GM23338 (cell line): ENCODE measurements around the gene STXBP5. TPM values are rescaled to one million over a fixed set of nuclear protein-coding genes. Genes with fewer than 3 reads are reported as not detected.

Experiments used
- ATAC-seq: fragments of 200-7000 bp; cut with Tn5 transposase; 3 replicates; pipeline ENCODE4 v1.9.1; 2020
- DNase-seq: peaks from one replicate; pipeline ENCODE4 v3.0.0-alpha.2; 2015; ENCODE audit warnings: low spot score
- H2AFZ ChIP-seq: fragments of 200-600 bp; sonication (generic); 2 replicates; pipeline ENCODE4 v1.8.0; 2016; ENCODE audit warnings: antibody characterized with exemption, mild to moderate bottlenecking, moderate library complexity
- H3F3A ChIP-seq: fragments of 200-600 bp; sonication (generic); replicated peaks from 2 replicates; pipeline ENCODE4 v1.8.0; 2017; ENCODE audit warnings: antibody characterized with exemption, mixed run types, low read depth
- H3K27ac ChIP-seq: fragments of 200-600 bp; sonication (generic); 2 replicates; pipeline ENCODE4 v1.6.1; 2016; ENCODE audit warnings: low read depth
- H3K27me3 ChIP-seq: fragments of 200-600 bp; sonication (generic); 2 replicates; pipeline ENCODE4 v1.8.0; 2016; ENCODE audit warnings: mild to moderate bottlenecking, mixed run types, moderate library complexity; ENCODE audit not compliant: insufficient read depth
- H3K36me3 ChIP-seq: fragments of 200-600 bp; sonication (generic); 2 replicates; pipeline ENCODE4 v1.8.0; 2016; ENCODE audit warnings: mild to moderate bottlenecking; ENCODE audit not compliant: insufficient read depth
- H3K4me1 ChIP-seq: fragments of 200-600 bp; sonication (generic); 2 replicates; pipeline ENCODE4 v1.8.0; 2016; ENCODE audit warnings: mild to moderate bottlenecking, moderate library complexity; ENCODE audit not compliant: insufficient read depth
- H3K4me2 ChIP-seq: fragments of 200-600 bp; sonication (generic); 2 replicates; pipeline ENCODE4 v1.7.1; 2017; ENCODE audit warnings: mixed run types
- H3K4me3 ChIP-seq: fragments of 200-600 bp; sonication (generic); 2 replicates; pipeline ENCODE4 v1.6.1; 2016; ENCODE audit warnings: mixed run types
- H3K79me2 ChIP-seq: fragments of 200-600 bp; sonication (generic); replicated peaks from 2 replicates; pipeline ENCODE4 v1.8.0; 2017; ENCODE audit warnings: mild to moderate bottlenecking; ENCODE audit not compliant: insufficient read depth
- H3K9me2 ChIP-seq: fragments of 200-600 bp; sonication (generic); 2 replicates; pipeline ENCODE4 v1.8.0; 2017; ENCODE audit not compliant: insufficient read depth
- H4K20me1 ChIP-seq: fragments of 200-600 bp; sonication (generic); replicated peaks from 2 replicates; pipeline ENCODE4 v1.8.0; 2017; ENCODE audit warnings: mild to moderate bottlenecking; ENCODE audit not compliant: insufficient read depth
- H3K27ac Mint-ChIP-seq: 2 replicates; pipeline ENCODE4 v1.8.0; 2020; ENCODE audit warnings: inconsistent platforms, mild to moderate bottlenecking, moderate library complexity, mixed read lengths
- H3K27me3 Mint-ChIP-seq: 3 replicates; pipeline ENCODE4 v1.8.0; 2022; ENCODE audit warnings: low read depth, mild to moderate bottlenecking, moderate library complexity, mixed read lengths, inconsistent platforms; ENCODE audit not compliant: insufficient read depth, poor library complexity
- H3K36me3 Mint-ChIP-seq: 3 replicates; pipeline ENCODE4 v1.8.0; 2021; ENCODE audit warnings: low read depth, mild to moderate bottlenecking, inconsistent platforms, moderate library complexity, mixed read lengths
- H3K4me1 Mint-ChIP-seq: 3 replicates; pipeline ENCODE4 v1.8.0; 2020; ENCODE audit warnings: mild to moderate bottlenecking, inconsistent platforms, mixed read lengths
- H3K4me3 Mint-ChIP-seq: 3 replicates; pipeline ENCODE4 v1.8.0; 2021; ENCODE audit warnings: moderate library complexity, mild to moderate bottlenecking, inconsistent platforms, mixed read lengths
- H3K9me3 Mint-ChIP-seq: 3 replicates; pipeline ENCODE4 v1.8.0; 2020; ENCODE audit warnings: moderate library complexity, mild to moderate bottlenecking, inconsistent platforms, mixed read lengths
- CREB1 ChIP-seq: fragments of 250-450 bp; sonication (Bioruptor Pico); IDR thresholded peaks from 2 replicates; pipeline ENCODE4 v1.5.0; 2020; ENCODE audit warnings: low read depth, mild to moderate bottlenecking, moderate library complexity
- EZH2 ChIP-seq: fragments of 200-600 bp; sonication (generic); IDR thresholded peaks from one replicate; pipeline ENCODE4 v1.8.0; 2017; ENCODE audit warnings: antibody characterized with exemption, mild to moderate bottlenecking, low read depth; ENCODE audit not compliant: unreplicated experiment
- EZH2phosphoT487 ChIP-seq: fragments of 200-600 bp; sonication (generic); IDR thresholded peaks from one replicate; pipeline ENCODE4 v1.8.1; 2018; ENCODE audit warnings: antibody characterized with exemption; ENCODE audit not compliant: unreplicated experiment
- NANOG ChIP-seq: IDR thresholded peaks from 2 replicates; pipeline ENCODE4 v1.6.1; 2016; ENCODE audit warnings: antibody characterized with exemption, borderline replicate concordance
- POLR2AphosphoS5 ChIP-seq: IDR thresholded peaks from 2 replicates; pipeline ENCODE4 v1.6.1; 2016; ENCODE audit warnings: antibody characterized with exemption, low read depth
- STAT1 ChIP-seq: IDR thresholded peaks from one replicate; pipeline ENCODE4 v1.6.1; 2016; ENCODE audit warnings: antibody characterized with exemption; ENCODE audit not compliant: unreplicated experiment
- ZNF114 ChIP-seq: fragments of 250-450 bp; sonication (Bioruptor Pico); IDR thresholded peaks from 2 replicates; pipeline ENCODE4 v1.5.0; 2020; ENCODE audit warnings: mild to moderate bottlenecking, moderate library complexity
- ZNF331 ChIP-seq: fragments of 250-450 bp; sonication (Bioruptor Pico); IDR thresholded peaks from 2 replicates; pipeline ENCODE4 v1.5.0; 2020; ENCODE audit warnings: low read depth, mild to moderate bottlenecking, moderate library complexity
- polyA plus RNA-seq: library from polyadenylated mRNA; unstranded; fragments of >200 nt; fragmentation: Nextera tagmentation; extraction: Ambion mirVana; gene quantifications from 2 replicates; pipeline ENCODE4 v1.2.1, GENCODE V29; 2016
- total RNA-seq: library from RNA; depleted of rRNA; stranded (reverse); fragments of >200 nt; shearing (Covaris generic); gene quantifications from 2 replicates; pipeline ENCODE4 v1.2.3, GENCODE V29; 2014
- TF ChIP-seq, protein P1 (sequence below): IDR thresholded peaks from one replicate; pipeline ENCODE4 v1.6.1; 2018; ENCODE audit warnings: antibody characterized with exemption; ENCODE audit not compliant: unreplicated experiment
- TF ChIP-seq, protein P2 (sequence below), 2 experiments: fragments of 200-600 bp in 1 of 2; sonication (generic) in 1 of 2; conservative IDR thresholded peaks; 2 replicates each; pipeline versions ENCODE4 v1.5.1 to v1.6.1; 2016 to 2017; ENCODE audit warnings: antibody characterized with exemption in 2 of 2, low read depth in 2 of 2, mild to moderate bottlenecking in 2 of 2, moderate library complexity in 1 of 2
- TF ChIP-seq, protein P3 (sequence below): IDR thresholded peaks from 2 replicates; pipeline ENCODE4 v1.6.1; 2016; ENCODE audit warnings: antibody characterized with exemption
- TF ChIP-seq, protein P4 (sequence below): fragments of 250-450 bp; sonication (Bioruptor Pico); IDR thresholded peaks from 2 replicates; pipeline ENCODE4 v1.5.0; 2020; ENCODE audit warnings: mild to moderate bottlenecking, moderate library complexity

STXBP5 gene
- total and polyA plus RNA-seq, 2 experiments from 2014 or later, result 3.9 to 17.8 TPM

DNA sequence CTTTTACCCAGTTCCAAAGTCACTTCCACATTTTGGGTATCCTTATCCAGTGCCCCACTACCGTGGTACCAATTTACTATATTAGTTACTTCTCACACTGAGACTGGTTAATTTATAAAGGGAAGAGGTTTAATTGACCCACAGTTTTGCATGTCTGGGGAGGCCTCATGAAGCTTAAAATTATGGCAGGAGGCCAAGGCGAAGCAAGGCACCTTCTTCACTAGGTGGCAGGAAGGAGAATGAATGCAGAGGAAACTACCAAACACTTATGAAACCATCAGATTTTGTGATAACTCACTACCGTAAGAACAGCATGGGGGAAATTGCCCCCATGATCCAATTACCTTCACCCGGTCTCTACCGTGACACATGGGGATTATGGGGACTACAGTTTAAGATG lies 197.6 kb downstream of the STXBP5 start:
- H3K9me2 ChIP-seq, result no peaks in the 10 kb centered on the region
- H3K27ac Mint-ChIP-seq, result no peak overlapping the region
- DNase-seq, result no peak
- H3K27me3 ChIP-seq, result no peaks in the 10 kb centered on the region
- TF ChIP-seq, protein P1, sequence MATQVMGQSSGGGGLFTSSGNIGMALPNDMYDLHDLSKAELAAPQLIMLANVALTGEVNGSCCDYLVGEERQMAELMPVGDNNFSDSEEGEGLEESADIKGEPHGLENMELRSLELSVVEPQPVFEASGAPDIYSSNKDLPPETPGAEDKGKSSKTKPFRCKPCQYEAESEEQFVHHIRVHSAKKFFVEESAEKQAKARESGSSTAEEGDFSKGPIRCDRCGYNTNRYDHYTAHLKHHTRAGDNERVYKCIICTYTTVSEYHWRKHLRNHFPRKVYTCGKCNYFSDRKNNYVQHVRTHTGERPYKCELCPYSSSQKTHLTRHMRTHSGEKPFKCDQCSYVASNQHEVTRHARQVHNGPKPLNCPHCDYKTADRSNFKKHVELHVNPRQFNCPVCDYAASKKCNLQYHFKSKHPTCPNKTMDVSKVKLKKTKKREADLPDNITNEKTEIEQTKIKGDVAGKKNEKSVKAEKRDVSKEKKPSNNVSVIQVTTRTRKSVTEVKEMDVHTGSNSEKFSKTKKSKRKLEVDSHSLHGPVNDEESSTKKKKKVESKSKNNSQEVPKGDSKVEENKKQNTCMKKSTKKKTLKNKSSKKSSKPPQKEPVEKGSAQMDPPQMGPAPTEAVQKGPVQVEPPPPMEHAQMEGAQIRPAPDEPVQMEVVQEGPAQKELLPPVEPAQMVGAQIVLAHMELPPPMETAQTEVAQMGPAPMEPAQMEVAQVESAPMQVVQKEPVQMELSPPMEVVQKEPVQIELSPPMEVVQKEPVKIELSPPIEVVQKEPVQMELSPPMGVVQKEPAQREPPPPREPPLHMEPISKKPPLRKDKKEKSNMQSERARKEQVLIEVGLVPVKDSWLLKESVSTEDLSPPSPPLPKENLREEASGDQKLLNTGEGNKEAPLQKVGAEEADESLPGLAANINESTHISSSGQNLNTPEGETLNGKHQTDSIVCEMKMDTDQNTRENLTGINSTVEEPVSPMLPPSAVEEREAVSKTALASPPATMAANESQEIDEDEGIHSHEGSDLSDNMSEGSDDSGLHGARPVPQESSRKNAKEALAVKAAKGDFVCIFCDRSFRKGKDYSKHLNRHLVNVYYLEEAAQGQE, result no peak
- TF ChIP-seq EZH2phosphoT487, result no peak
- no peak for TF ChIP-seq ZNF114 (CRISPR knock-in tag)
- TF ChIP-seq, protein P2, sequence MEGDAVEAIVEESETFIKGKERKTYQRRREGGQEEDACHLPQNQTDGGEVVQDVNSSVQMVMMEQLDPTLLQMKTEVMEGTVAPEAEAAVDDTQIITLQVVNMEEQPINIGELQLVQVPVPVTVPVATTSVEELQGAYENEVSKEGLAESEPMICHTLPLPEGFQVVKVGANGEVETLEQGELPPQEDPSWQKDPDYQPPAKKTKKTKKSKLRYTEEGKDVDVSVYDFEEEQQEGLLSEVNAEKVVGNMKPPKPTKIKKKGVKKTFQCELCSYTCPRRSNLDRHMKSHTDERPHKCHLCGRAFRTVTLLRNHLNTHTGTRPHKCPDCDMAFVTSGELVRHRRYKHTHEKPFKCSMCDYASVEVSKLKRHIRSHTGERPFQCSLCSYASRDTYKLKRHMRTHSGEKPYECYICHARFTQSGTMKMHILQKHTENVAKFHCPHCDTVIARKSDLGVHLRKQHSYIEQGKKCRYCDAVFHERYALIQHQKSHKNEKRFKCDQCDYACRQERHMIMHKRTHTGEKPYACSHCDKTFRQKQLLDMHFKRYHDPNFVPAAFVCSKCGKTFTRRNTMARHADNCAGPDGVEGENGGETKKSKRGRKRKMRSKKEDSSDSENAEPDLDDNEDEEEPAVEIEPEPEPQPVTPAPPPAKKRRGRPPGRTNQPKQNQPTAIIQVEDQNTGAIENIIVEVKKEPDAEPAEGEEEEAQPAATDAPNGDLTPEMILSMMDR (conservative IDR thresholded peaks at IDR 0.05; ENCODE audit: low read depth in 2 of 2), result no peak
- TF ChIP-seq POLR2AphosphoS5, result no peak
- TF ChIP-seq, protein P3, sequence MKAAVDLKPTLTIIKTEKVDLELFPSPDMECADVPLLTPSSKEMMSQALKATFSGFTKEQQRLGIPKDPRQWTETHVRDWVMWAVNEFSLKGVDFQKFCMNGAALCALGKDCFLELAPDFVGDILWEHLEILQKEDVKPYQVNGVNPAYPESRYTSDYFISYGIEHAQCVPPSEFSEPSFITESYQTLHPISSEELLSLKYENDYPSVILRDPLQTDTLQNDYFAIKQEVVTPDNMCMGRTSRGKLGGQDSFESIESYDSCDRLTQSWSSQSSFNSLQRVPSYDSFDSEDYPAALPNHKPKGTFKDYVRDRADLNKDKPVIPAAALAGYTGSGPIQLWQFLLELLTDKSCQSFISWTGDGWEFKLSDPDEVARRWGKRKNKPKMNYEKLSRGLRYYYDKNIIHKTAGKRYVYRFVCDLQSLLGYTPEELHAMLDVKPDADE, result no peak
- no peak for TF ChIP-seq NANOG
- no peak for TF ChIP-seq CREB1 (CRISPR knock-in tag)
- TF ChIP-seq, protein P4, sequence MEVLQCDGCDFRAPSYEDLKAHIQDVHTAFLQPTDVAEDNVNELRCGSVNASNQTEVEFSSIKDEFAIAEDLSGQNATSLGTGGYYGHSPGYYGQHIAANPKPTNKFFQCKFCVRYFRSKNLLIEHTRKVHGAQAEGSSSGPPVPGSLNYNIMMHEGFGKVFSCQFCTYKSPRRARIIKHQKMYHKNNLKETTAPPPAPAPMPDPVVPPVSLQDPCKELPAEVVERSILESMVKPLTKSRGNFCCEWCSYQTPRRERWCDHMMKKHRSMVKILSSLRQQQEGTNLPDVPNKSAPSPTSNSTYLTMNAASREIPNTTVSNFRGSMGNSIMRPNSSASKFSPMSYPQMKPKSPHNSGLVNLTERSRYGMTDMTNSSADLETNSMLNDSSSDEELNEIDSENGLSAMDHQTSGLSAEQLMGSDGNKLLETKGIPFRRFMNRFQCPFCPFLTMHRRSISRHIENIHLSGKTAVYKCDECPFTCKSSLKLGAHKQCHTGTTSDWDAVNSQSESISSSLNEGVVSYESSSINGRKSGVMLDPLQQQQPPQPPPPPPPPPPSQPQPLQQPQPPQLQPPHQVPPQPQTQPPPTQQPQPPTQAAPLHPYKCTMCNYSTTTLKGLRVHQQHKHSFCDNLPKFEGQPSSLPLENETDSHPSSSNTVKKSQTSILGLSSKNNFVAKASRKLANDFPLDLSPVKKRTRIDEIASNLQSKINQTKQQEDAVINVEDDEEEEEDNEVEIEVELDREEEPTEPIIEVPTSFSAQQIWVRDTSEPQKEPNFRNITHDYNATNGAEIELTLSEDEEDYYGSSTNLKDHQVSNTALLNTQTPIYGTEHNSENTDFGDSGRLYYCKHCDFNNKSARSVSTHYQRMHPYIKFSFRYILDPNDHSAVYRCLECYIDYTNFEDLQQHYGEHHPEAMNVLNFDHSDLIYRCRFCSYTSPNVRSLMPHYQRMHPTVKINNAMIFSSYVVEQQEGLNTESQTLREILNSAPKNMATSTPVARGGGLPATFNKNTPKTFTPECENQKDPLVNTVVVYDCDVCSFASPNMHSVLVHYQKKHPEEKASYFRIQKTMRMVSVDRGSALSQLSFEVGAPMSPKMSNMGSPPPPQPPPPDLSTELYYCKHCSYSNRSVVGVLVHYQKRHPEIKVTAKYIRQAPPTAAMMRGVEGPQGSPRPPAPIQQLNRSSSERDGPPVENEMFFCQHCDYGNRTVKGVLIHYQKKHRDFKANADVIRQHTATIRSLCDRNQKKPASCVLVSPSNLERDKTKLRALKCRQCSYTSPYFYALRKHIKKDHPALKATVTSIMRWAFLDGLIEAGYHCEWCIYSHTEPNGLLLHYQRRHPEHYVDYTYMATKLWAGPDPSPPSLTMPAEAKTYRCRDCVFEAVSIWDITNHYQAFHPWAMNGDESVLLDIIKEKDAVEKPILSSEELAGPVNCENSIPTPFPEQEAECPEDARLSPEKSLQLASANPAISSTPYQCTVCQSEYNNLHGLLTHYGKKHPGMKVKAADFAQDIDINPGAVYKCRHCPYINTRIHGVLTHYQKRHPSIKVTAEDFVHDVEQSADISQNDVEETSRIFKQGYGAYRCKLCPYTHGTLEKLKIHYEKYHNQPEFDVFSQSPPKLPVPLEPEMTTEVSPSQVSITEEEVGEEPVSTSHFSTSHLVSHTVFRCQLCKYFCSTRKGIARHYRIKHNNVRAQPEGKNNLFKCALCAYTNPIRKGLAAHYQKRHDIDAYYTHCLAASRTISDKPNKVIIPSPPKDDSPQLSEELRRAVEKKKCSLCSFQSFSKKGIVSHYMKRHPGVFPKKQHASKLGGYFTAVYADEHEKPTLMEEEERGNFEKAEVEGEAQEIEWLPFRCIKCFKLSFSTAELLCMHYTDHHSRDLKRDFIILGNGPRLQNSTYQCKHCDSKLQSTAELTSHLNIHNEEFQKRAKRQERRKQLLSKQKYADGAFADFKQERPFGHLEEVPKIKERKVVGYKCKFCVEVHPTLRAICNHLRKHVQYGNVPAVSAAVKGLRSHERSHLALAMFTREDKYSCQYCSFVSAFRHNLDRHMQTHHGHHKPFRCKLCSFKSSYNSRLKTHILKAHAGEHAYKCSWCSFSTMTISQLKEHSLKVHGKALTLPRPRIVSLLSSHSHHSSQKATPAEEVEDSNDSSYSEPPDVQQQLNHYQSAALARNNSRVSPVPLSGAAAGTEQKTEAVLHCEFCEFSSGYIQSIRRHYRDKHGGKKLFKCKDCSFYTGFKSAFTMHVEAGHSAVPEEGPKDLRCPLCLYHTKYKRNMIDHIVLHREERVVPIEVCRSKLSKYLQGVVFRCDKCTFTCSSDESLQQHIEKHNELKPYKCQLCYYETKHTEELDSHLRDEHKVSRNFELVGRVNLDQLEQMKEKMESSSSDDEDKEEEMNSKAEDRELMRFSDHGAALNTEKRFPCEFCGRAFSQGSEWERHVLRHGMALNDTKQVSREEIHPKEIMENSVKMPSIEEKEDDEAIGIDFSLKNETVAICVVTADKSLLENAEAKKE (CRISPR knock-in tag), result no peak
- no peak for TF ChIP-seq STAT1
- TF ChIP-seq EZH2, result no peak
- no peak for TF ChIP-seq ZNF331
- H4K20me1 ChIP-seq, result no peaks in the 10 kb centered on the region
- no peak overlapping the region for H2AFZ ChIP-seq
- H3K4me1 ChIP-seq, result no peaks in the 10 kb centered on the region
- H3K36me3 Mint-ChIP-seq, result peaks cover 17% of the 10 kb centered on the region; the same call in 2 of the 3 replicates
- H3F3A ChIP-seq, result no peaks in the 10 kb centered on the region
- no peak overlapping the region for H3K27ac ChIP-seq
- peaks cover 31% of the 10 kb centered on the region for H3K9me3 Mint-ChIP-seq
- peaks cover 2% of the 10 kb centered on the region for H3K27me3 Mint-ChIP-seq
- no peaks in the 10 kb centered on the region for H3K36me3 ChIP-seq
- H3K4me1 Mint-ChIP-seq, result no peaks in the 10 kb centered on the region
- H3K79me2 ChIP-seq, result no peaks in the 10 kb centered on the region
- no peak overlapping the region for H3K4me2 ChIP-seq
- no peak overlapping the region for H3K4me3 ChIP-seq
- no peak overlapping the region for H3K4me3 Mint-ChIP-seq
- ATAC-seq, result no peak
